HG03095 (cell line): Measurements from ENCODE around the gene STK39.

Experiments
- ATAC-seq: cut with Tn5 transposase; IDR thresholded peaks from one replicate; pipeline ENCODE4 v1.9.1; 2021; ENCODE audit warnings: moderate library complexity; ENCODE audit not compliant: unreplicated experiment

Gene STK39

GRCh38 chr2:168024459-168024858 is 222.9 kb downstream of the STK39 start:
- no peak for ATAC-seq

- ATAC-seq = no peak
Measured at GRCh38 chr2:168021800-168022587, 225.4 kb downstream of the STK39 start.

- ATAC-seq = no peak
Measured at GRCh38 chr2:168015274-168015953, 232.0 kb downstream of the STK39 start.

GRCh38 chr2:168009900-168010299 is 237.5 kb downstream of the STK39 start:
- no peak for ATAC-seq

GRCh38 chr2:168008646-168009195 is 238.7 kb downstream of the STK39 start:
- ATAC-seq = no peak

GRCh38 chr2:168006498-168006897 is 240.9 kb downstream of the STK39 start:
- ATAC-seq = no peak

- ATAC-seq = no peak
Measured at GRCh38 chr2:168005586-168005985, 241.8 kb downstream of the STK39 start.

GRCh38 chr2:168003876-168004275 is 243.5 kb downstream of the STK39 start:
- no peak for ATAC-seq

- ATAC-seq = no peak
Measured at GRCh38 chr2:168002021-168002553, 245.3 kb downstream of the STK39 start.

GRCh38 chr2:167992278-167992677 is 255.1 kb downstream of the STK39 start:
- no peak for ATAC-seq

GRCh38 chr2:167990062-167990461 is 257.3 kb downstream of the STK39 start:
- no peak for ATAC-seq

GRCh38 chr2:167988296-167988695 is 259.1 kb downstream of the STK39 start:
- no peak for ATAC-seq

- ATAC-seq = no peak
Measured at GRCh38 chr2:167987558-167987957, 259.8 kb downstream of the STK39 start.

- no peak for ATAC-seq
Measured at GRCh38 chr2:167987026-167987425, 260.4 kb downstream of the STK39 start.

GRCh38 chr2:167986223-167986622 is 261.2 kb downstream of the STK39 start:
- ATAC-seq = no peak

- ATAC-seq = no peak
Measured at GRCh38 chr2:167981945-167982344, 265.4 kb downstream of the STK39 start.

- no peak for ATAC-seq
Measured at GRCh38 chr2:167980439-167980838, 267.0 kb downstream of the STK39 start.

GRCh38 chr2:167972746-167973145 is 274.6 kb downstream of the STK39 start:
- ATAC-seq = no peak

GRCh38 chr2:167972020-167972419 is 275.4 kb downstream of the STK39 start:
- no peak for ATAC-seq

GRCh38 chr2:167966937-167967913 is 280.2 kb downstream of the STK39 start:
- ATAC-seq = no peak
